Measurements from ENCODE around the gene NTM.

The NTM gene

GRCh38 chr11:132103021-132103420, 732.6 kb downstream of the NTM start:
- Histone ChIP-seq H3K4me3 (ENCODE audit: low read depth, low read length, poor library complexity, severe bottlenecking) (no peak overlapping the region), H3K4me1 (ENCODE audit: insufficient read depth, low read length, severe bottlenecking) (no peaks in the 10 kb centered on the region), H3K27me3 (ENCODE audit: insufficient read depth, low read length) (no peaks in the 10 kb centered on the region), H3K4me2 (ENCODE audit: low read length) (no peak overlapping the region), H3F3A (ENCODE audit: insufficient read depth, low read length) (no peaks in the 10 kb centered on the region), H2AFZ (ENCODE audit: low read length) (no peak overlapping the region), H3K27ac (ENCODE audit: low read depth, low read length, poor library complexity, severe bottlenecking) (no peak overlapping the region), H3K9ac (ENCODE audit: low read length) (no peak overlapping the region), H3K36me3 (ENCODE audit: insufficient read depth, low read length) (no peaks in the 10 kb centered on the region), H4K20me1 (ENCODE audit: insufficient read depth, low read length) (no peaks in the 10 kb centered on the region), H3K9me3 (ENCODE audit: low read length) (no peaks in the 10 kb centered on the region), H3K9me2 (ENCODE audit: low read depth, low read length) (no peaks in the 10 kb centered on the region), H3K79me2 (ENCODE audit: insufficient read depth, low read length) (no peaks in the 10 kb centered on the region)
- TF ChIP-seq, protein P1, sequence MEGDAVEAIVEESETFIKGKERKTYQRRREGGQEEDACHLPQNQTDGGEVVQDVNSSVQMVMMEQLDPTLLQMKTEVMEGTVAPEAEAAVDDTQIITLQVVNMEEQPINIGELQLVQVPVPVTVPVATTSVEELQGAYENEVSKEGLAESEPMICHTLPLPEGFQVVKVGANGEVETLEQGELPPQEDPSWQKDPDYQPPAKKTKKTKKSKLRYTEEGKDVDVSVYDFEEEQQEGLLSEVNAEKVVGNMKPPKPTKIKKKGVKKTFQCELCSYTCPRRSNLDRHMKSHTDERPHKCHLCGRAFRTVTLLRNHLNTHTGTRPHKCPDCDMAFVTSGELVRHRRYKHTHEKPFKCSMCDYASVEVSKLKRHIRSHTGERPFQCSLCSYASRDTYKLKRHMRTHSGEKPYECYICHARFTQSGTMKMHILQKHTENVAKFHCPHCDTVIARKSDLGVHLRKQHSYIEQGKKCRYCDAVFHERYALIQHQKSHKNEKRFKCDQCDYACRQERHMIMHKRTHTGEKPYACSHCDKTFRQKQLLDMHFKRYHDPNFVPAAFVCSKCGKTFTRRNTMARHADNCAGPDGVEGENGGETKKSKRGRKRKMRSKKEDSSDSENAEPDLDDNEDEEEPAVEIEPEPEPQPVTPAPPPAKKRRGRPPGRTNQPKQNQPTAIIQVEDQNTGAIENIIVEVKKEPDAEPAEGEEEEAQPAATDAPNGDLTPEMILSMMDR (IDR thresholded peaks at IDR 0.05; ENCODE audit: low read length) = no peak
- no peak for TF ChIP-seq EZH2 (IDR thresholded peaks at IDR 0.05; ENCODE audit: borderline replicate concordance, low read length)

- no peak overlapping the region for H2AFZ ChIP-seq (ENCODE audit: low read length)
- H3K9me3 ChIP-seq (ENCODE audit: low read length) = no peaks in the 10 kb centered on the region
- no peaks in the 10 kb centered on the region for H3K9me2 ChIP-seq (ENCODE audit: low read depth, low read length)
- H3K4me3 ChIP-seq (ENCODE audit: low read depth, low read length, poor library complexity, severe bottlenecking) = no peak overlapping the region
- H3K79me2 ChIP-seq (ENCODE audit: insufficient read depth, low read length) = no peaks in the 10 kb centered on the region
- no peak overlapping the region for H3K9ac ChIP-seq (ENCODE audit: low read length)
- no peak for TF ChIP-seq EZH2 (IDR thresholded peaks at IDR 0.05; ENCODE audit: borderline replicate concordance, low read length)
- TF ChIP-seq, protein P1 (IDR thresholded peaks at IDR 0.05; ENCODE audit: low read length) = no peak
- H3K36me3 ChIP-seq (ENCODE audit: insufficient read depth, low read length) = no peaks in the 10 kb centered on the region
- H3K4me2 ChIP-seq (ENCODE audit: low read length) = no peak overlapping the region
- no peaks in the 10 kb centered on the region for H3K27me3 ChIP-seq (ENCODE audit: insufficient read depth, low read length)
- no peaks in the 10 kb centered on the region for H4K20me1 ChIP-seq (ENCODE audit: insufficient read depth, low read length)
- no peak overlapping the region for H3K27ac ChIP-seq (ENCODE audit: low read depth, low read length, poor library complexity, severe bottlenecking)
- no peaks in the 10 kb centered on the region for H3F3A ChIP-seq (ENCODE audit: insufficient read depth, low read length)
- H3K4me1 ChIP-seq (ENCODE audit: insufficient read depth, low read length, severe bottlenecking) = no peaks in the 10 kb centered on the region
These were observed 735.9 kb downstream of the NTM start for GRCh38 chr11:132106096-132106982.

DNA sequence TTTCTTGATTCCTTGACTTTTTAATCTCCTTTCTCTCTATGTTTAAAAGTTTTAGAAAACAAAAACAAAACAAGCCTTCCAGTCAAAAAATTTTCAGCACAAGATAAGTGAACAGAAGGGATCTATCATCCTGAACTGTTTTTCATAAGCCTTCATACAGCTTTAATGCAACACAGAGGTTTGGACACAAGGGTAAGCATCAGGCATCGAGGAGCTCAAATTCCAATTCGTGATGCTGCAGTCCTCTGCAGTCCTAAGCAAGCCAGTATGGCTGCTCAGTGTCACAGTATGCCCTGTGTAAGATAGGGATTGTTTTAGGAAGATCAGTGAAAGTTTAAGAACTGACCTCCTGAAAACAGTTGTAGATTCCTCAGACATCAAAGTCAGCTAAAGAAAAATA, 740.9 kb downstream of the NTM start:
- Histone ChIP-seq H3K4me1 (ENCODE audit: insufficient read depth, low read length, severe bottlenecking) (no peaks in the 10 kb centered on the region), H3K9me2 (ENCODE audit: low read depth, low read length) (no peaks in the 10 kb centered on the region), H3K4me2 (ENCODE audit: low read length) (no peak overlapping the region), H3K4me3 (ENCODE audit: low read depth, low read length, poor library complexity, severe bottlenecking) (no peak overlapping the region), H3F3A (ENCODE audit: insufficient read depth, low read length) (no peaks in the 10 kb centered on the region), H4K20me1 (ENCODE audit: insufficient read depth, low read length) (no peaks in the 10 kb centered on the region), H3K36me3 (ENCODE audit: insufficient read depth, low read length) (no peaks in the 10 kb centered on the region), H2AFZ (ENCODE audit: low read length) (no peak overlapping the region), H3K27ac (ENCODE audit: low read depth, low read length, poor library complexity, severe bottlenecking) (no peak overlapping the region), H3K9me3 (ENCODE audit: low read length) (no peaks in the 10 kb centered on the region), H3K79me2 (ENCODE audit: insufficient read depth, low read length) (no peaks in the 10 kb centered on the region), H3K9ac (ENCODE audit: low read length) (no peak overlapping the region), H3K27me3 (ENCODE audit: insufficient read depth, low read length) (no peaks in the 10 kb centered on the region)
- no peak for TF ChIP-seq EZH2 (IDR thresholded peaks at IDR 0.05; ENCODE audit: borderline replicate concordance, low read length)
- TF ChIP-seq, protein P1 (IDR thresholded peaks at IDR 0.05; ENCODE audit: low read length) = no peak

All from OCI-LY1 (cell line).